Measurements from ENCODE around the gene MGAT4A.
A peak's percentile ranks its signal among the peaks of the same experiment; 100 is the strongest.

The MGAT4A gene

GRCh38 chr2:98763209-98763951, 32.4 kb upstream of the MGAT4A start:
- no peak overlapping the region for H2BK12ac ChIP-seq (ENCODE audit: low read length)
- H3K9me3 ChIP-seq (replicated peaks in 1 of 2; ENCODE audit: control insufficient read depth in 2 of 2, insufficient read depth in 1 of 2, low read depth in 1 of 2, low read length in 2 of 2): no peaks in the 10 kb centered on the region
- H3K4me1 ChIP-seq (ENCODE audit: control insufficient read depth in 2 of 2, insufficient read depth in 1 of 2, low read depth in 1 of 2, low read length in 2 of 2): peaks cover 0 to 3% of the 10 kb centered on the region in 2 donors
- H3K36me3 ChIP-seq (replicated peaks in 1 of 2; ENCODE audit: control insufficient read depth in 2 of 2, insufficient read depth in 2 of 2, low read length in 2 of 2): no peaks in the 10 kb centered on the region
- H2BK15ac ChIP-seq (ENCODE audit: low read length): no peak overlapping the region
- no peak overlapping the region for H3K9ac ChIP-seq (ENCODE audit: low read depth, low read length, poor library complexity)
- H3K18ac ChIP-seq (ENCODE audit: low read length): no peak overlapping the region
- H3K79me1 ChIP-seq (ENCODE audit: low read depth, low read length): no peaks in the 10 kb centered on the region
- no peak overlapping the region for H3K4me3 ChIP-seq (ENCODE audit: low read length in 2 of 2)
- DNase-seq (ENCODE audit: low spot score): no peak
- no peak overlapping the region for H3K14ac ChIP-seq (ENCODE audit: low read length)
- no peak overlapping the region for H4K91ac ChIP-seq (ENCODE audit: low read depth, low read length, poor library complexity)
- no peak overlapping the region for H4K8ac ChIP-seq (ENCODE audit: low read depth, low read length)
- no peak overlapping the region for H3K23ac ChIP-seq (ENCODE audit: low read depth, low read length, poor library complexity)
- no peak overlapping the region for H2BK120ac ChIP-seq (ENCODE audit: low read depth, low read length)
- H3K4ac ChIP-seq (ENCODE audit: low read length): no peak overlapping the region
- no peak overlapping the region for H2BK5ac ChIP-seq (ENCODE audit: low read length)
- H3K27me3 ChIP-seq (ENCODE audit: control insufficient read depth in 3 of 3, insufficient read depth in 3 of 3, low read depth in 1 of 3, low read length in 3 of 3): peaks cover 0 to under 1% (median 0%) of the 10 kb centered on the region in 3 experiments
- no CpG with 5 or more reads among the region's 6 CpGs for WGBS, 2 donors (ENCODE audit: extremely low coverage in 2 of 2, insufficient read length in 2 of 2, insufficient replicate concordance in 1 of 2)
- no peak overlapping the region for H2AFZ ChIP-seq (ENCODE audit: low read length)
- no peak overlapping the region for H3K27ac ChIP-seq (replicated peaks; ENCODE audit: low read length)
- no peak overlapping the region for H3K4me2 ChIP-seq (ENCODE audit: insufficient read depth, low read length, poor library complexity, severe bottlenecking)
- H2AK5ac ChIP-seq (ENCODE audit: low read depth, low read length): no peak overlapping the region

- Histone ChIP-seq H2BK120ac (ENCODE audit: low read depth, low read length) (no peak overlapping the region), H2BK5ac (ENCODE audit: low read length) (no peak overlapping the region), H3K4ac (ENCODE audit: low read length) (no peak overlapping the region), H3K4me2 (ENCODE audit: insufficient read depth, low read length, poor library complexity, severe bottlenecking) (no peak overlapping the region), H3K4me3 (ENCODE audit: low read length in 2 of 2) (no peak overlapping the region), H3K27me3 (ENCODE audit: control insufficient read depth in 3 of 3, insufficient read depth in 3 of 3, low read depth in 1 of 3, low read length in 3 of 3) (peaks cover 0 to 12% (median 0%) of the 10 kb centered on the region in 3 experiments), H3K36me3 (replicated peaks in 1 of 2; ENCODE audit: control insufficient read depth in 2 of 2, insufficient read depth in 2 of 2, low read length in 2 of 2) (no peaks in the 10 kb centered on the region), H3K23ac (ENCODE audit: low read depth, low read length, poor library complexity) (no peak overlapping the region), H2BK12ac (ENCODE audit: low read length) (no peak overlapping the region), H3K79me1 (ENCODE audit: low read depth, low read length) (no peaks in the 10 kb centered on the region), H4K8ac (ENCODE audit: low read depth, low read length) (no peak overlapping the region), H3K9me3 (replicated peaks in 1 of 2; ENCODE audit: control insufficient read depth in 2 of 2, insufficient read depth in 1 of 2, low read depth in 1 of 2, low read length in 2 of 2) (no peaks in the 10 kb centered on the region), H2AFZ (ENCODE audit: low read length) (no peak overlapping the region), H3K4me1 (ENCODE audit: control insufficient read depth in 2 of 2, insufficient read depth in 1 of 2, low read depth in 1 of 2, low read length in 2 of 2) (peaks cover 0 to 3% of the 10 kb centered on the region in 2 donors), H3K18ac (ENCODE audit: low read length) (no peak overlapping the region), H3K9ac (ENCODE audit: low read depth, low read length, poor library complexity) (no peak overlapping the region), H2BK15ac (ENCODE audit: low read length) (no peak overlapping the region), H3K27ac (replicated peaks; ENCODE audit: low read length) (no peak overlapping the region), H3K14ac (ENCODE audit: low read length) (no peak overlapping the region), H4K91ac (ENCODE audit: low read depth, low read length, poor library complexity) (no peak overlapping the region), H2AK5ac (ENCODE audit: low read depth, low read length) (no peak overlapping the region)
- WGBS, 2 donors (ENCODE audit: extremely low coverage in 2 of 2, insufficient read length in 2 of 2, insufficient replicate concordance in 1 of 2): no CpG with 5 or more reads among the region's 6 CpGs
- DNase-seq (ENCODE audit: low spot score): no peak
Observed at GRCh38 chr2:98761909-98762308, 31.0 kb upstream of the MGAT4A start.

DNA sequence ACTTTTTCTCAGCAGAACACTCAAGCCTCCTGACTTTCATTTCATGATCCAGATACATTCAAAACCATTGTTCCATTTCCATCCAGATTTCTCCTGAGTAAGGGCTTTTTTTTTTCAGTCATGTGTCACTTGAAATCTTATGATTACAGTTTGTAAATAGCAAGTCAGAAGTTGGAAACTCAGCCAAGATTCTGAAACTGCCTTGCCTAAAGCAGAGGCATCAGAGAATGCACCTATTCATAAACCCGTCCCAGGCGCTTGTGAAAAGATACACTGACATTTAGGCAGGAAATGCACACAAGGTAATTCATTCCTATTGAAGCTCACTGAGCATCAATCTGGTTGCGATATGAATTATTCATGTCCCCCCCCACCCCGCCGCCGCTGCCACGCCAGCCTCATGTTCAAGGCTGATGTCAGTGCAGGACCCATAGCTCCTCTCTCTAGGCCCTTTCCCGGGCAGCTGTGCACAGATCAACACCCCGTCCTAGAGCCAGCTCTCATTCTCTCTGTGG, 30.4 kb upstream of the MGAT4A start:
- Histone ChIP-seq H2BK15ac (ENCODE audit: low read length) (no peak overlapping the region), H4K91ac (ENCODE audit: low read depth, low read length, poor library complexity) (no peak overlapping the region), H2BK12ac (ENCODE audit: low read length) (no peak overlapping the region), H3K14ac (ENCODE audit: low read length) (no peak overlapping the region), H3K4me2 (ENCODE audit: insufficient read depth, low read length, poor library complexity, severe bottlenecking) (no peak overlapping the region), H3K4me3 (ENCODE audit: low read length in 2 of 2) (no peak overlapping the region), H3K79me1 (ENCODE audit: low read depth, low read length) (no peaks in the 10 kb centered on the region), H3K27ac (replicated peaks; ENCODE audit: low read length) (no peak overlapping the region), H3K23ac (ENCODE audit: low read depth, low read length, poor library complexity) (no peak overlapping the region), H4K8ac (ENCODE audit: low read depth, low read length) (no peak overlapping the region), H2BK5ac (ENCODE audit: low read length) (no peak overlapping the region), H2BK120ac (ENCODE audit: low read depth, low read length) (no peak overlapping the region), H3K36me3 (replicated peaks in 1 of 2; ENCODE audit: control insufficient read depth in 2 of 2, insufficient read depth in 2 of 2, low read length in 2 of 2) (no peaks in the 10 kb centered on the region), H2AFZ (ENCODE audit: low read length) (no peak overlapping the region), H3K27me3 (ENCODE audit: control insufficient read depth in 3 of 3, insufficient read depth in 3 of 3, low read depth in 1 of 3, low read length in 3 of 3) (peaks cover 0 to 12% (median 0%) of the 10 kb centered on the region in 3 experiments), H2AK5ac (ENCODE audit: low read depth, low read length) (no peak overlapping the region), H3K4me1 (ENCODE audit: control insufficient read depth in 2 of 2, insufficient read depth in 1 of 2, low read depth in 1 of 2, low read length in 2 of 2) (peaks cover 0 to 3% of the 10 kb centered on the region in 2 donors), H3K18ac (ENCODE audit: low read length) (no peak overlapping the region), H3K9ac (ENCODE audit: low read depth, low read length, poor library complexity) (peak overlapping the region; percentile 21), H3K9me3 (replicated peaks in 1 of 2; ENCODE audit: control insufficient read depth in 2 of 2, insufficient read depth in 1 of 2, low read depth in 1 of 2, low read length in 2 of 2) (no peaks in the 10 kb centered on the region), H3K4ac (ENCODE audit: low read length) (no peak overlapping the region)
- WGBS, 2 donors (ENCODE audit: extremely low coverage in 2 of 2, insufficient read length in 2 of 2, insufficient replicate concordance in 1 of 2): no CpG with 5 or more reads among the region's 9 CpGs
- no peak for DNase-seq (ENCODE audit: low spot score)

- no peak for DNase-seq (ENCODE audit: low spot score)
- Histone ChIP-seq H2BK12ac (ENCODE audit: low read length) (no peak overlapping the region), H3K4ac (ENCODE audit: low read length) (no peak overlapping the region), H3K27me3 (ENCODE audit: control insufficient read depth in 3 of 3, insufficient read depth in 3 of 3, low read depth in 1 of 3, low read length in 3 of 3) (peaks cover 0 to 14% (median 0%) of the 10 kb centered on the region in 3 experiments), H2AK5ac (ENCODE audit: low read depth, low read length) (no peak overlapping the region), H3K9ac (ENCODE audit: low read depth, low read length, poor library complexity) (no peak overlapping the region), H2BK5ac (ENCODE audit: low read length) (no peak overlapping the region), H2AFZ (ENCODE audit: low read length) (no peak overlapping the region), H3K79me1 (ENCODE audit: low read depth, low read length) (no peaks in the 10 kb centered on the region), H3K27ac (replicated peaks; ENCODE audit: low read length) (no peak overlapping the region), H3K4me2 (ENCODE audit: insufficient read depth, low read length, poor library complexity, severe bottlenecking) (no peak overlapping the region), H3K23ac (ENCODE audit: low read depth, low read length, poor library complexity) (no peak overlapping the region), H2BK120ac (ENCODE audit: low read depth, low read length) (no peak overlapping the region), H2BK15ac (ENCODE audit: low read length) (no peak overlapping the region), H3K4me3 (ENCODE audit: low read length in 2 of 2) (no peak overlapping the region), H4K91ac (ENCODE audit: low read depth, low read length, poor library complexity) (no peak overlapping the region), H3K36me3 (replicated peaks in 1 of 2; ENCODE audit: control insufficient read depth in 2 of 2, insufficient read depth in 2 of 2, low read length in 2 of 2) (no peaks in the 10 kb centered on the region), H4K8ac (ENCODE audit: low read depth, low read length) (no peak overlapping the region), H3K18ac (ENCODE audit: low read length) (no peak overlapping the region), H3K9me3 (replicated peaks in 1 of 2; ENCODE audit: control insufficient read depth in 2 of 2, insufficient read depth in 1 of 2, low read depth in 1 of 2, low read length in 2 of 2) (no peaks in the 10 kb centered on the region), H3K4me1 (ENCODE audit: control insufficient read depth in 2 of 2, insufficient read depth in 1 of 2, low read depth in 1 of 2, low read length in 2 of 2) (peaks cover 0 to 3% of the 10 kb centered on the region in 2 donors), H3K14ac (ENCODE audit: low read length) (no peak overlapping the region)
- WGBS, 2 donors (ENCODE audit: extremely low coverage in 2 of 2, insufficient read length in 2 of 2, insufficient replicate concordance in 1 of 2): no CpG with 5 or more reads among the region's 6 CpGs
Observed at GRCh38 chr2:98759827-98760625, 29.1 kb upstream of the MGAT4A start.

All from neuronal stem cell (in vitro differentiated cells).